ENCODE data around the gene MBNL2. TPM values are rescaled to one million over a fixed set of nuclear protein-coding genes. Genes with fewer than 3 reads are reported as not detected.

MBNL2 gene
- total RNA-seq, 1 donor: 69.8 TPM

GRCh38 chr13:97268772-97269171 is 46.6 kb downstream of the MBNL2 start:
- peak; percentile 7 for TF ChIP-seq CTCF (IDR thresholded peaks at IDR 0.05; ENCODE audit: extremely low read depth, low read depth, low read length)
- no peak overlapping the region for H3K4me3 ChIP-seq (ENCODE audit: insufficient read depth, low read length)
- H3K27me3 ChIP-seq (ENCODE audit: insufficient read depth, low read length): no peaks in the 10 kb centered on the region
- no peak overlapping the region for H3K27ac ChIP-seq (ENCODE audit: low read depth, low read length)
- no peaks in the 10 kb centered on the region for H3K36me3 ChIP-seq (ENCODE audit: insufficient read depth, low read length)
- no peak for DNase-seq (ENCODE audit: insufficient read length, low spot score, missing footprints)
- peaks cover 15% of the 10 kb centered on the region for H3K4me1 ChIP-seq (ENCODE audit: insufficient read depth, low read length)
- no peak overlapping the region for H3K4me2 ChIP-seq (ENCODE audit: insufficient read depth, low read length)
- H4K20me1 ChIP-seq (ENCODE audit: insufficient read depth, low read length): peaks cover 4% of the 10 kb centered on the region
- H2AFZ ChIP-seq (ENCODE audit: low read length): no peak overlapping the region
- H3K79me2 ChIP-seq (ENCODE audit: insufficient read depth, low read length): peaks cover 32% of the 10 kb centered on the region
- H3K9me3 ChIP-seq (ENCODE audit: low read depth, low read length): no peaks in the 10 kb centered on the region

GRCh38 chr13:97269603-97270002 is 47.5 kb downstream of the MBNL2 start:
- H3K4me1 ChIP-seq (ENCODE audit: insufficient read depth, low read length): peaks cover 23% of the 10 kb centered on the region
- H3K79me2 ChIP-seq (ENCODE audit: insufficient read depth, low read length): peaks cover 32% of the 10 kb centered on the region
- H3K27me3 ChIP-seq (ENCODE audit: insufficient read depth, low read length): no peaks in the 10 kb centered on the region
- no peak overlapping the region for H3K27ac ChIP-seq (ENCODE audit: low read depth, low read length)
- no peak for DNase-seq (ENCODE audit: insufficient read length, low spot score, missing footprints)
- no peak overlapping the region for H2AFZ ChIP-seq (ENCODE audit: low read length)
- no peak overlapping the region for H3K4me3 ChIP-seq (ENCODE audit: insufficient read depth, low read length)
- peaks cover 4% of the 10 kb centered on the region for H4K20me1 ChIP-seq (ENCODE audit: insufficient read depth, low read length)
- no peaks in the 10 kb centered on the region for H3K9me3 ChIP-seq (ENCODE audit: low read depth, low read length)
- H3K36me3 ChIP-seq (ENCODE audit: insufficient read depth, low read length): no peaks in the 10 kb centered on the region
- no peak for TF ChIP-seq CTCF (IDR thresholded peaks at IDR 0.05; ENCODE audit: extremely low read depth, low read depth, low read length)
- H3K4me2 ChIP-seq (ENCODE audit: insufficient read depth, low read length): no peak overlapping the region

- Histone ChIP-seq H3K27ac (ENCODE audit: low read depth, low read length) (peak overlapping the region; percentile 89), H3K4me2 (ENCODE audit: insufficient read depth, low read length) (no peak overlapping the region), H4K20me1 (ENCODE audit: insufficient read depth, low read length) (peaks cover 10% of the 10 kb centered on the region), H3K4me1 (ENCODE audit: insufficient read depth, low read length) (peaks cover 50% of the 10 kb centered on the region), H3K79me2 (ENCODE audit: insufficient read depth, low read length) (peaks cover 37% of the 10 kb centered on the region), H3K4me3 (ENCODE audit: insufficient read depth, low read length) (no peak overlapping the region), H3K36me3 (ENCODE audit: insufficient read depth, low read length) (peaks cover 16% of the 10 kb centered on the region), H3K9me3 (ENCODE audit: low read depth, low read length) (no peaks in the 10 kb centered on the region), H3K27me3 (ENCODE audit: insufficient read depth, low read length) (no peaks in the 10 kb centered on the region), H2AFZ (ENCODE audit: low read length) (no peak overlapping the region)
- no peak for TF ChIP-seq CTCF (IDR thresholded peaks at IDR 0.05; ENCODE audit: extremely low read depth, low read depth, low read length)
- no peak for DNase-seq (ENCODE audit: insufficient read length, low spot score, missing footprints)
Measured at GRCh38 chr13:97272526-97272925, 50.4 kb downstream of the MBNL2 start.

- H3K9me3 ChIP-seq (ENCODE audit: low read depth, low read length): no peaks in the 10 kb centered on the region
- peaks cover 10% of the 10 kb centered on the region for H4K20me1 ChIP-seq (ENCODE audit: insufficient read depth, low read length)
- peak; percentile 78 for DNase-seq (ENCODE audit: insufficient read length, low spot score, missing footprints)
- peaks cover 16% of the 10 kb centered on the region for H3K36me3 ChIP-seq (ENCODE audit: insufficient read depth, low read length)
- no peak for TF ChIP-seq CTCF (IDR thresholded peaks at IDR 0.05; ENCODE audit: extremely low read depth, low read depth, low read length)
- H3K27ac ChIP-seq (ENCODE audit: low read depth, low read length): peak overlapping the region; percentile 89
- peaks cover 57% of the 10 kb centered on the region for H3K4me1 ChIP-seq (ENCODE audit: insufficient read depth, low read length)
- no peaks in the 10 kb centered on the region for H3K27me3 ChIP-seq (ENCODE audit: insufficient read depth, low read length)
- no peak overlapping the region for H3K4me2 ChIP-seq (ENCODE audit: insufficient read depth, low read length)
- no peak overlapping the region for H3K4me3 ChIP-seq (ENCODE audit: insufficient read depth, low read length)
- peaks cover 37% of the 10 kb centered on the region for H3K79me2 ChIP-seq (ENCODE audit: insufficient read depth, low read length)
- H2AFZ ChIP-seq (ENCODE audit: low read length): no peak overlapping the region
Measured at GRCh38 chr13:97273341-97273831, 51.3 kb downstream of the MBNL2 start.

All from osteoblast (primary cell).